ENCODE measurements around the gene GLP2R.

DNA sequence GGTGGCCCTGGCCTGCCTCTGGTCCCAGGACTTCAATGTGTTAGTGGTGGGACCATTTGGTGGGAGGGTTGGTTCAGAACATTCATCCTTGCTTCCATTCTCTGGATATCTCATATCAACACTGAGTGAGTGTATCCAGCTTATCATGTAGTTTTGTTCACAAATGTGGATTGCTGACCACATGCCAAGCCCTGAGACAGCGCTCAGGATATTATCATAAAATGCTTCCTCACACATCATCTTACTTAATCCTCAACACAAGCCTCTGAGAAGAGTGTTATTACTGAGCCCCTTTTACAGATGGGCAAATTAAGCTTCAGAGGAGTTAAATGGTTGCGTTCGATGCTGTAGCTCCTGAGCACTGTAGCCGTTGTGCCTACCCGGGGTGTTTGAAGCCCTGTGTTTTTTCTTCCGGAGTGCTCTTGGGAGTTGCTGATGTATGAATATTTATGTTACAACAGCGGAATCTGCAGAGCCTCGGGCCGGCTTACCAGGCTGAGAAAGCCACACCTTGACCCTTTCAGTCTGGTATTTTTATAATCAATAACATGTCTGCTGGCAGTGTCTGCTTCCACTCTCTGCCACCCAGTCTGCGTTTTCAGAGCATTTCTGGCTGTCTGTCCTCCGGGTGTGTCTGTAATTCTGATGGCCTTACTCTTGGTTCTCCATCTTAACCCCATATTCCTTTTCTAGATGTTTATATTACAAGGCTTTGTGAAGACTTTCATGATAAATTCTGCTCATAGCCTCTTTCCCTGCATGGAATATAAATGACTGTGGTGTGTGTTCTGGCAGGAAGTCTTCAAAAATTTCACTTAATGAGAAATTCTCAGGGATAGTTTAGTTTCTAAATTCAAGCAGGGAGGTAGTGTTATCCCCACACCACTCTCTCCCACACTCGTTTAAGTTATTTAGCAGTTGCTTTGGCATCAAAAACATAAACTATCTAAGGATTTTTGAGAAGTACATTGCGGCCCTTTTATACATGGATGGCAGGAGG lies 2.9 kb downstream of the GLP2R start:
- TF ChIP-seq, protein P1, sequence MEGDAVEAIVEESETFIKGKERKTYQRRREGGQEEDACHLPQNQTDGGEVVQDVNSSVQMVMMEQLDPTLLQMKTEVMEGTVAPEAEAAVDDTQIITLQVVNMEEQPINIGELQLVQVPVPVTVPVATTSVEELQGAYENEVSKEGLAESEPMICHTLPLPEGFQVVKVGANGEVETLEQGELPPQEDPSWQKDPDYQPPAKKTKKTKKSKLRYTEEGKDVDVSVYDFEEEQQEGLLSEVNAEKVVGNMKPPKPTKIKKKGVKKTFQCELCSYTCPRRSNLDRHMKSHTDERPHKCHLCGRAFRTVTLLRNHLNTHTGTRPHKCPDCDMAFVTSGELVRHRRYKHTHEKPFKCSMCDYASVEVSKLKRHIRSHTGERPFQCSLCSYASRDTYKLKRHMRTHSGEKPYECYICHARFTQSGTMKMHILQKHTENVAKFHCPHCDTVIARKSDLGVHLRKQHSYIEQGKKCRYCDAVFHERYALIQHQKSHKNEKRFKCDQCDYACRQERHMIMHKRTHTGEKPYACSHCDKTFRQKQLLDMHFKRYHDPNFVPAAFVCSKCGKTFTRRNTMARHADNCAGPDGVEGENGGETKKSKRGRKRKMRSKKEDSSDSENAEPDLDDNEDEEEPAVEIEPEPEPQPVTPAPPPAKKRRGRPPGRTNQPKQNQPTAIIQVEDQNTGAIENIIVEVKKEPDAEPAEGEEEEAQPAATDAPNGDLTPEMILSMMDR (IDR thresholded peaks at IDR 0.05) = no peak
- no peak for TF ChIP-seq POLR2A (IDR thresholded peaks at IDR 0.05)
